ENCODE data around the gene ABLIM2.

DNA sequence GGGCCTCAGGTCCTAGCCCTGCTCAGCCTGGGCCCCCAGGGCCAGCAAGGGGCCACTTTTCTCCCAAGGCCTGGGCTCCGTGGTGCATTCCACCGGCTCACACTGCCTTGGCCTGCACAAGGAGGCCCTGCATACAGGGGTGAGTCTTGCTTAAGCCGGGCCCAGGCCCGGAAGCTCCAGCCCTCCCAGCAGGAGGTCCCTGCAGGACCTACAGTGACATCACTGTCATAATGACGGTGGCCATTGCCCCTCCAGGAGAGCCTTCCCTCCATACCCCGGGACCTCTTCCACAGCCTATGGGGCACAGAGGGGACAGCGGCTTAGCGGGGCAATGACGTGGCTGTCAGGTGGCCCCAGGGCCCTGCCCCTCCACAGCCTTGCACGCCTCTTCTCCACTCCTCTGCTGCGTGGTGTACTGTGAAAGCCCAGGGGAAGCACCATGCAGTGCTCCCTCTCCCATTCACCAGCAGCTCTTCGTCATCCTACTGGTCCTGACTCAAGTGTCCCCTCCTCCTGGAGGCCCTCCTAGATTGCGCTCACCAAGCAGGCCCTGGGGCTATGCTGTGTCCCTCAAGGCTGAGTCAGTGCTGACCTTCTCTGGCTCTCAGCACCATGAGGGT, 186.6 kb downstream of the ABLIM2 start:
- TF ChIP-seq, protein P1, sequence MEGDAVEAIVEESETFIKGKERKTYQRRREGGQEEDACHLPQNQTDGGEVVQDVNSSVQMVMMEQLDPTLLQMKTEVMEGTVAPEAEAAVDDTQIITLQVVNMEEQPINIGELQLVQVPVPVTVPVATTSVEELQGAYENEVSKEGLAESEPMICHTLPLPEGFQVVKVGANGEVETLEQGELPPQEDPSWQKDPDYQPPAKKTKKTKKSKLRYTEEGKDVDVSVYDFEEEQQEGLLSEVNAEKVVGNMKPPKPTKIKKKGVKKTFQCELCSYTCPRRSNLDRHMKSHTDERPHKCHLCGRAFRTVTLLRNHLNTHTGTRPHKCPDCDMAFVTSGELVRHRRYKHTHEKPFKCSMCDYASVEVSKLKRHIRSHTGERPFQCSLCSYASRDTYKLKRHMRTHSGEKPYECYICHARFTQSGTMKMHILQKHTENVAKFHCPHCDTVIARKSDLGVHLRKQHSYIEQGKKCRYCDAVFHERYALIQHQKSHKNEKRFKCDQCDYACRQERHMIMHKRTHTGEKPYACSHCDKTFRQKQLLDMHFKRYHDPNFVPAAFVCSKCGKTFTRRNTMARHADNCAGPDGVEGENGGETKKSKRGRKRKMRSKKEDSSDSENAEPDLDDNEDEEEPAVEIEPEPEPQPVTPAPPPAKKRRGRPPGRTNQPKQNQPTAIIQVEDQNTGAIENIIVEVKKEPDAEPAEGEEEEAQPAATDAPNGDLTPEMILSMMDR (conservative IDR thresholded peaks at IDR 0.05; ENCODE audit: low read depth, low read length): no peak
- TF ChIP-seq RAD21 (IDR thresholded peaks at IDR 0.05; ENCODE audit: low read length) (no peak), POLR2A (IDR thresholded peaks at IDR 0.05; ENCODE audit: low read depth, low read length) (no peak), RFX5 (IDR thresholded peaks at IDR 0.05; ENCODE audit: low read depth, low read length) (no peak), RCOR1 (IDR thresholded peaks at IDR 0.05; ENCODE audit: insufficient replicate concordance, low read length) (no peak), USF2 (IDR thresholded peaks at IDR 0.05; ENCODE audit: low read depth, low read length) (no peak), BHLHE40 (IDR thresholded peaks at IDR 0.05; ENCODE audit: low read depth, low read length) (no peak), CHD1 (IDR thresholded peaks at IDR 0.05; ENCODE audit: low read depth, low read length) (no peak), SMC3 (IDR thresholded peaks at IDR 0.05; ENCODE audit: low read depth, low read length) (no peak), MXI1 (IDR thresholded peaks at IDR 0.05; ENCODE audit: borderline replicate concordance, low read depth, low read length) (no peak), MAFK (IDR thresholded peaks at IDR 0.05; ENCODE audit: low read depth, low read length) (no peak)
